Renal cortex interstitium (tissue), 11 donors: Measurements from ENCODE around the gene LURAP1L. TPM values are rescaled to one million over a fixed set of nuclear protein-coding genes. Genes with fewer than 3 reads are reported as not detected.

Source experiments
- DNase-seq, 11 donors: peaks; one replicate each; pipeline ENCODE4 v3.0.0-alpha.2; 2013; ENCODE audit warnings: low read depth in 9 of 11, low spot score in 4 of 11; ENCODE audit errors: extremely low read depth in 1 of 11
- polyA plus RNA-seq, 3 donors: library from polyadenylated mRNA; unstranded; fragments of 120-200 nt; gene quantifications; one replicate each; pipeline ENCODE4 v1.2.1, GENCODE V29; 2013; ENCODE audit not compliant: insufficient read length in 3 of 3

LURAP1L gene
- polyA plus RNA-seq, 3 donors = 20.0 to 25.9 (median 21.0) TPM

DNA sequence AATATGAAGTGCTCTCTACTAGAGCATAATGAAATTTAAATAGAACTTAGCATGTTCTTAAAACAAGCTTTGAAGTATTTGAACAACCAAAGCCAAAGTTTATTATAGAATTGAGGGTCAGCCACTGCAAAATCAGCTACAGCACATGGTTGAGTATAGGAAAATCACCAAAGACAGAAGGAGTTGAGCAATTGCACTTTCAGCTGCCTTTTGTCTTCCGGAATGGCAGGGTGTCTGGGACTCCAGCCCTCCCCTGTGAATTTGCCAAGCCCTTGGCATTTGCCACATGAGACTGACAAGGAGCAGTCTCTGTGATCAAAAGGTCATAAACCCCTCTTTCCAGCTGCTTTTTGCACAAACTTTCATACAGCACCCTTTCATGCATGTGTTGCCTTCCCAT is 8.5 kb upstream of the LURAP1L start:
- no peak for DNase-seq

DNA sequence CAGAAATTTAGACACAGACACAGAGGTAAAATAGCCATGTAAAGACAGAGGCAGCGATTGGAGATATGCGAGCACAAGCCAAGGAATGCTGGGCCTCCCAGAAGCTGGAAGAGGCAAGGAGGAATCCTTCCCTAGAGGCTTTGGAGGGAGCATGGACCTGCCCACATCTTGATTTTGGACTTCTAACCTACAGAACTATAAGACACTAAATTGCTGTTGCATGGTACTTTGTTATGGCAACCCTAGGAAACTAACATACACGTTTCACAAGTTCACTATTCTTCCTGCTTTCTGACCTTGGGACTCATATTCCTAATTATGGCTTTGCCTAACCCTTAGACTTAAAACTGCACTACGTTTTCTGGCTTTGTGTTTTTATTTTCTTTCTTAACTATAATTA is 4.6 kb upstream of the LURAP1L start:
- no peak for DNase-seq

DNA sequence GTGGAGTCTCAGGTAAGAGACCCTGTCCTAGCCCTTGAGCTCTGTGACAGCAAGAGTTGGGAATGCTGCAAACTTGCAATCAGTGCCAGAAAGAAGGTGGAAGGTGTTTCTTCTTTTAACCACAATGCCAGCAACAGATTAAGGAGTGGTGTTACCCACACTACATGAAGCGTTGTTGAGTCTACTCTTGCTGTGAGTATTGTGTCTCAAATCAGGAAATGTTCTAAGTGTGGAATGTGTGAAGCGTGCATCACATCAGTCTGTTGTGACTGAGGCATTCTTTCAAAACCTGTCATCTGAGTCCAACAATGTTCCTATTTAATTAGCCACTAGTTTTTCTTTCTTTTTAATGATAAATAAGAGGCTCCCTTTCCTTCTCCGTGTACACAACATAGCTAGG is 2.9 kb upstream of the LURAP1L start:
- no peak for DNase-seq

DNA sequence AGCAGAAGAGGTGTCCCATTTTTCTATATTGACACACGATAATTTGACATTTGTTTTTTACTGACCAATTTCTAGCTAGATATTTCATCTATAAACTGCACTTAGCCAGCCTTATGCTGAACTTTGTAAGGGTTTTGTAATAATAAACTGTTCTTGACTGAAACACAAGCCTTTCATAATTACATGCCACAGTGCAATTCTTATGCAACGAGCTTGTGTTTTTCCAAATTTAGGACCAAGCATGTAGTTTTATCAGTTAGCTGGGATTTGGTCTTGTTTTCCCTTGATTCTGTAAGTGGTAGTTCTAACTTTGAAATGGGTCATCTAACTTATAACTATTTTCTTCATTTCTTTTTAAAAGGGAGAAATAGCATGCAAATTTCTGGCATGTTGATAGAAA is 1.3 kb upstream of the LURAP1L start:
- no peak for DNase-seq

DNA sequence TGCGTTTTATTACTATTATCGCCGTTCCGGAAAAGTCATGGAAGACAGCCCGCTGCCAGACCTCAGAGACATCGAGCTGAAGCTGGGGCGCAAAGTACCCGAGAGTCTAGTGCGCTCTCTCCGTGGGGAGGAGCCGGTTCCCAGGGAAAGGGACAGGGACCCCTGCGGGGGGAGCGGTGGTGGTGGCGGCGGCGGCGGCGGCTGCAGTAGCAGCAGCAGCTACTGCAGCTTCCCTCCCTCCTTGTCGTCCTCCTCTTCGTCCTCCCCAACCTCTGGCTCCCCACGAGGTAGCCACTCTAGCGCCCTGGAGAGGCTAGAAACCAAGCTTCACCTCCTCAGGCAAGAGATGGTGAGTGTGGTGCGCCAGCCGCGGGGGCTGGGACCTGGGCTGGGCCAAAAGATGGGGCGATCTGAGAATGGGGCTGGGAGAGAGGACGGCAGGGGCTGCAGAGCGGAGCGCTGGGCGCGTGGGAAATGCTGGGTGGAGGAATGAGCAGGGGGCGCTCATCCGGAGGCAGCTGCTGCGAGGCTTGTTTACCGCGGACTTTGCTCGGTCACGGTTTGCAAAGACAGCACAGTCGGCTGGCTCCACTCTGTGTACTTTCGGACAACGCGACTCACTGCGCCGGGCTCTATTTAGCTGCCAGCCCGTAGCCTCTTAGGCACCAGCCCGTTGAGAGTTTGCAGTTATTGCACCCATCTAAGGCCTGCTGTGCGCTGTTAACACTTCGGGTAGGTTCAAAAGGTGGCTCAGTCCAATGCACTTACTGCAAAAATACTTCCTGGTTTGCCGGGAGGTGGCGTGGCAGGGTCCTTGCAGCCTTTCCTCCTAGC is 1.1 kb downstream of the LURAP1L start:
- DNase-seq = peak; percentile 60 to 87 (median 81)

DNA sequence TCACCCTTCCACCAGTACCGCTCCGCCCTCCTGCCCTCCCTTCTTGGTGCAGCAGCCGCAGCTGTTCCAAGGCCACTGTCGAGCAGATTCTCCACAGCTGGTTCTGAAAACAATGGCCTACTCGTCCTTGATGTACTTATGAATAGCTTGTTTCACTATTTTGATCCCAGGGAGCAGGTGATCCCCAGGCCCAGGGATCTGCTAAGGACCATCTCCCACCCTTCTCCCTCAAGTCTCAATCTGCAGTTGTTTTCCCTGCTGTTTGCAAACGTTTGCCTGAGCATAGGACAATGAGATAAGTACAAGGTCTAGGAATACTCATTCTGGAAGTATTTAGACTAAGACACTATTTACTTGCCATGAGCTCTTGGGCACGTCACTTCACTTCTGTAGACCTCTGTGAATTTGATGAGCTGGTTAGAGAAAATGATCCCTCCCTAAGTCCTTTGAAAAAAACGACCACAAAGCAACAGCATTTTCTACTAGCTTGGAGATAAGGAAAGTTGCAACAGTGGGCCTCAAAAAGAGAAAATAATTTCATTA is 1.8 kb downstream of the LURAP1L start:
- DNase-seq = peak in 2 of 11 donors; percentile 72 to 92

DNA sequence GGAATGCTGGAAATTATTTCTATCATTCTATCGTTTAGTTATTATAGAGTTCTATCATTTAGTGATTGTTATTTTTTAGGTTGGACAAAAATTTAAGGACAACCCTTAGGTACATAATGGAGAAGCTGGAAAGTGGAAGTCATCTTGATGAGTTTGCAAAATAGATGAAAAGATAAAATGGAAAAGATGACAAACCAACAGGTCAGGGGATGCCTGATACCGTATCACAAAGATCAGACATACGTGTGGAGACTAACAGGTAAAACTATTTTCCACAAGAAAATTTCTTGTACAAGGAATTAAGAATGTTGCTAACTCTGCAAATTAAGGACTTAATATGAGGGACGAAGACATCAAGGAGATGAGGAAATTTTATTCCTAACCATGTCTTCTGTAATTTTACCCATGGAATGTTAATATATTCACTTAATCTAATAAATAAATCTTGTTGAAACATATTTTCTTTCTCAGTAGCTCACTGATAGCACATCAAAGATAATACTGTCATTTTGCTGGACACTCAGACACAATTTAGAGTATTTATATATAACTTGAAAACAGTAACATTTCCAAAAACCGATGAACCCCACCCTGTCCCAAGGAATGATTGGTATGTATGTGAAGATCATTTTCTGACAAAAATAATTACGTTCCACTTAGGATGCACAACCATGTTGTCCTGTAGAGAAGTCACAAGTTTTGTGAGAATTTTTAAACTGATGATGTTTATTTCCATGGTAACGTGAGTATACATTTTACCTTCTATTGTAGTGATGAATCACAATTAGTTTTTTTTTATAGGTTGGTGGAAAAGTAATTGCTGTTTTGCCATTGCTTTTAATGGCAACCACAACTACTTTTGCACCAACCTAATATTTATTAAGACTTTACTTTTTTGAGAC is 2.6 kb downstream of the LURAP1L start:
- DNase-seq = no peak

DNA sequence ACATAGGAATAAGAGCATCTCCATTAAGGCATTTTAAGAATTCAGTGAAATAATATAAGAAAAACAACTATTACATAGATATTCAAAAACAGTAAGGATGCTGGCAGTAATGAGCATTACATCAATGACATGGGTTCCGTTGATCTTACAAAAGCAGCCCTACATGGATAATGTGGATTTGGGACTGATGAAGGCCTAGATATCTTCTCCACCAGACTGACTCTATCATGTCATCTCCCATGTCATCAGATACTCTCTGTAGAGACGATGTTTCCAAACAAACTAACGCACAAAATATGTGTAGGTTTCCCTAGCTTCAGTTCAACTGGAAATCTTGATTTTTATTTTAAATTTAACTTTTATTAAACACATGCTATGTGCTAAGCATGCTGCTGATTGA is 3.6 kb downstream of the LURAP1L start:
- DNase-seq = no peak

DNA sequence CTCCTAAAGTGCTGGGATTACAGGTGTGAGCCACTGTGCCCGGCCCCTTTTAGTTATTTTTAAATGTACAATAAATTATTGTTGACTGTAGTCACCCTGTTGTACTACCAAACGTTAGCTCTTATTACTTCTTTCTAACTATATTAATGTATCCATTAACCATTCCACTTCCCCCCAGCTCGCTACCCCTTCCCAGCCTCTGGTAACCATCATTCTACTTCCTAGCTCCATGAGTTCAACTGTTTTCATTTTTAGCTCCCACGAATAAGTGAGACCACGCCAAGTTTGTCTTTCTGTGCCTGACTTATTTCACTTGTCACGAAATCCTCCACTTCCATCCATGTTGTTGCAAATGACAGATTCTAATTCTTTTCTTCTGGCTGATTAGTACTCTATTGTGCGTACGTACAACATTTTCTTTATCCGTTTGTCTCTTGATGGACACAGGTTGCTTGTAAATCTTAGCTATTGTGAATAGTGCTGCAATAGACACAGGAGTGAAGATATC is 6.5 kb downstream of the LURAP1L start:
- DNase-seq = no peak

DNA sequence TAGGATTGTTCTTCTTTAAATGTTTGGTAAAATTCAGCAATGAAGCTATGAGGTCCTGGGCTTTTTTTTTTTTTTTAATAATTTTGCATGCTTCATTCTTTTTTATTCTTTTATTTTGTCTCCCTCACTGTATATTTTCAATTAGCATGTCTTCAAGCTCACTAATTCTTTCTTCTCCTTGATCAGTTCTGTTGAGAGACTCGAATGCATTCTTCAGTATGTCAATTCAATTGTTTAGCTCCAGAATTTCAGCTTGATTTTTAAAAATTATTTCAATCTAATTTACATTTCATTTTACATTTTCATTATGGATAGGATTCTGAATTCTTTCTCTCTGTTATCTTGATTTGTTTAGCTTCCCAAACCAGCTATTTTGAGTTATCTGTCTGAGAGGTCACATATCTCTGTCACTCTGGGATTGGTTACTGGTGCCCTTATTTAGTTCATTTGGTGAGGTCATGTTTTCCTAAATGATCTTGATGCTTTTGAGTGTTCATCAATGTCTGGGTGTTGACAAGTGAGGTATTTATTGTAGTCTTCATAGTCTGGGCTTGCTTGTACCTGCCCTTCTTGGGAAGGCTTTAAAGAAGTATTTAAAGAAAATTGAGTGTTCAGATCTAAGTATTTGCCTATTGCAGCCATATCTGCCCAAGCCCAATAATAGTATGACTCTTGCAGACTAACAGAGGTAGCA is 9.1 kb downstream of the LURAP1L start:
- DNase-seq = no peak

DNA sequence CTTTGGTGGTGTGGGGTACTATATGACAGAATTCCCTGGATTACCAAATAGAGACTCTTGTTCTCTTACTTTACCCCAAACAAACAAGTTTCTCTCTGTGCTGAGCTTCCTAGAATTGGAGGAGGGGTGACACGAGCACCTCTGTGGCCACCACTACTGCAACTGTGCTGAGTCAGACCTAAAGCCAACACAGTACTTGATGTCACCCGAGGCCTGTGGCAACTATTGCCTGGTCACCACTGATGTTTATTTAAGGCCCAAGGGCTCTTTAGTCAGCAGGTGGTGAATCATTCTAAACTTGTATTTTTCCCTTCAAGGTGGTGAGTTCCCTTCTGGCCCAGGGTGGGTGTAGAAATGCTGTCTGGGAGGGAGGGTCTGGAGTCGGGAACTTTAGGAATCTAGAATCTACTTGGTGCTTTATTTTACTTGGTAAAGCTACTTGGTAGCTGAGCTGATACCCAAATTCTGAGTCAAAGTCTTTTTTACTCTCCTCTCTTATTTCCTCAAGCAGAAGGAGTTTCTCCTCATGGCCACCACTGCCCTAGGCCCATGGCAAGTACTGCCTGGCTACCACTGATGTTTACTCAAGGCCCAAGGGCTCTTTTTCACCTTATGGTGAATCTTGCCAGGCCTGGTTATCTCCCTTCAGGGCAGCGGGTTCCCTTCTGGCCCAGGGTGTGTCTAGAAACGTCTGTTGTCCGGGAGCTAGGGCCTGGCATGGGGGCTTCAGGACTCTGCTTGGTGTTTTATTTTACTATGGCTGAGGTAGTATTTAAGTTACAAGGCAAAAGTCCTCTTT is 9.8 kb downstream of the LURAP1L start:
- DNase-seq = no peak

DNA sequence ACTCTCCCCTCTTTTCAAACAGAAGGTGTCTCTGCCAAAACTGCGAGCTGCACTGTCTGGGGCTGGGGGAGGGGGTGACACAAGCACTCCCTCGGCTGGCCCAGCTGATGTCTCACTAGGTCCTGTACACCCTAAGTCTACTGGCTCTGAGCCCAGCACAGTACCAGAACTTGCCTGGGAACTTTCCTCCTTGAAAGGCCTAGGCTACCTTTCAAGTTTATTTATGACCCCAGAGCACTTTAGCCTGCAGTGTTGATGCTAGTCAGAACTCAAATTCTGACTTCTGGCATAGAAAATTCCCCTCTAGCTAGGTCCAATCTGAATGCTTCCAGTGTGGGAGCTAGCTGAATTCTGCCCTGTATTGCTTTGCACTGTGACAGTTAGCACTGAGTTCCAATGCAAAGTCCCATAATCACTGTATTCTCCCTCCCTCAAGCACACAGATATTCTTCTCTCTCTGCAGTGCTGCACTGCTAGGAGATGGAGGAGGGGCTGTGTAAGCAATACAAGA is 10.5 kb downstream of the LURAP1L start:
- DNase-seq = peak in 3 of 11 donors; percentile 23 to 32 (median 26)

DNA sequence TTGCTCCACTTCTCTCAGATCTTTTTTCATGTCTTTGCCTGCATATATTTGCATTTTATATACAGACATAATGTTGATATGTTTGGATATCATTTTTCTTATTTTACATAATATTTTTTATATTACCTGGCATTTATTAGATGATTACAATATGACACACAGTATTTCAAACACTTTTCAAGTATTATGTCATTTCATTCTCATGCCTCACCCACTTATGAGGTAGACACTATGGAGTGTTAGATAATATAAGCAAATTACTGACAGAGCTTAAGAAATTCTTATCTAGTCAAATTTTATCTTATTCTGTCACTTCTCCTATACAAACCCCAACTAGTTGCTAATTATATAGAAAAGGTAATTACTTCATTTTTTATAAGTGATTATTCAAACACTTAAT is 11.1 kb downstream of the LURAP1L start:
- no peak for DNase-seq

DNA sequence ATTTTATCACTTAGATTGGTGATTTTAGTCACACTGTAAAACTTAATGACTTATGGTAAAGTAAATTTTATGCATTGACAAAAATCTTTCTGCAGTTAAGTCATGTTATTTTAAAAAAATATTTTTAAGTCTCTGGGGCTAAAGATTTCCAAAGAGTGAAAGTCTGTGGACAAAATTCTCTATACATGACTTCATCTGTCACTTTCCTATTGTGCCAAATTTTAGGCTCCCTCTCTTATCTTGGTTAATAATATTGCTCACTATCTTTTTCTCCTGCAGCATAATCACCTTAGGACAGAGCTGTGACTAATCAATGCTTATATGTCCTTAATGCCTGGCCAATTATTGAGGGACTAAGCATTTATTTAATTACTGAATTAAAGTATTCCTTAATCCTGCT is 15.2 kb downstream of the LURAP1L start:
- DNase-seq = no peak

DNA sequence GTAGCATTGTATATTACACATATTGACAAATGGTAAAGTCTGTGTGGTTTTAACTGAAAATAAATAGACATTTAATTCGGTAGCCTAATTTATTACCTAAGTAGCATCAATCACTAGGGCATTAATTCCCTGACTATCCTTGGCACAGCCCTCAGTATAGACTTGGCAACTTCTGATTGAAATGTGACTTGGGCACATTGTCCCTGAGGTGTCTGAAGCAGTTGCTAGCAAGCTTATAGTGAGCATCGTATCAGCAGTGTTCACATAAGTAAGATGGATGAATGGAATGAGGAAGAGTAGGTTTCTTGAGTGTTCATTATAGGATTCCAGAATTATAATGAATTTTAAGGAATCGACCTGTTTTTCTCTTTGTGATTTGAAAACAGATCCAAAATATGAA is 16.1 kb downstream of the LURAP1L start:
- no peak for DNase-seq

DNA sequence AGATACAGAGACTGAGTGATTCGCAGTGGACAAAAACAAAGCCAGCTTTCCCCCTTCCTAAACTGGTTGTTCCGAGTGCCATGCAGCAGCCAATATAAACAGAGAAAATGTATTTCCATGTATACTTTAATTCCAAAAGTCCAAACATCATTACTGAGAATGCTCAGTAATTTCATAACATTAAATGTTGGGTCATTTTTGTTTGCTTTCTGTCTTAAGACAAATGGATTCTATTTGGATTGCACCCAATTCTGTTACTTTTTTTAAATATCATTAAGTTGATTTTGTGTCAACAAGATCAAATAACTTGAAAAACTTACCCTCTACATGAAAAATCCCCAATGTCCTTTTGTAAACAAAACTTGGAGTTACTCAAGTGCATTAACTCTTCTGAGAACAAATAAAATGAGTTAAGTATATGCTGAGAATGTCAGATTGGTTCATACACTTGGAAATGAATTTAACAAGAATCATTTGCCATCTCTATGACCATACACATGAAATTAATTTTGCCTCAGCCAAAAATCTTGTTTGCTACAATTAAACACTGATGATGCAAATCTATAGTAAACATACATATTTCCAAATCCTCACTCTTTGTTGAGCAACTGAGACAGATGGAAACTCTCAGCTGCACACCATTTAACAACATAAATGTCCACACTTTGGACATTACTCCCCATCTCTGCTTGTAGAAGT is 19.4 kb downstream of the LURAP1L start:
- DNase-seq = peak in 2 of 11 donors; percentile 32 to 60

DNA sequence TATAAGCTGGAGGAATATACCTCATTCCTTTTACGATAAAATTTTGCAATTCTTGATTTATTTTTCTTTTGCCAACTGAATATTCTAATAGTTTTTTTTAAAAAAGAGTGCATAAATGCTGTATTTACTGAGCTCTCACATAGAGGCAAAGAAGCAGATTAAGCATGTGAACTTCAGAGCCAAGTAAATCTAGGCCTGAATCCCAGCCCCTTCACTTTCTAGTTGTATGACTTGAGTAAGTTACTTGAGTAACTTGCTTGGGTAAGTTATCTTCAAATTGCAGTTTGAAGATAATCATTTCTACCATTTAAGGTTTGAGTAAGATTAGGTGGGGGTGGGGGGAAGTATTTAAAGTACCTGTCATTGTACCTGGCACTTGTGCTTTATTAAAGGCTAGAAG is 21.8 kb downstream of the LURAP1L start:
- no peak for DNase-seq

DNA sequence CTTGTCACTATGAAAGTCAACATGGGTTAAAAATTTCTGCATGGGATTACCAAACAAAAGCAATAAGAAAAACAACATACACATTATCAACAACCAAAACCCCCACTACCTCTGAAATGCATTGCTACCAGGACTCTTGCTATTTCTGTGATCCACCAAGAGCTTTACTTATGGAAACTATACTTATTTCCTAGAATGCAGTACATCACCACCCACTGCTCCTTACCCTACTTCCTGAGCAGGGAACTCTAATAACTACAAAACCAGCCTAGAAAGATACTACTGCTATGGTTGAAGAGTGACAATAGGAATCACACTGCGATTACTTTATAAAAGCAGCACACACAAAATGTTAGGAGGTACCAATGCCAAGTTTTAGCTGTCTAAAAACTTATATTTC is 22.2 kb downstream of the LURAP1L start:
- DNase-seq = no peak
